NCI-H1436 (cell line): ENCODE results near the gene EPSTI1.
"Not testable (repeated sequence)": the region's sequence is repeated elsewhere in the genome, so short reads cannot be mapped to it uniquely, and the experiment has no call there.

Source experiments
- DNase-seq: peaks from one replicate; lab custom pipeline; 2025; lab: John Stamatoyannopoulos, UW

EPSTI1 gene

DNA sequence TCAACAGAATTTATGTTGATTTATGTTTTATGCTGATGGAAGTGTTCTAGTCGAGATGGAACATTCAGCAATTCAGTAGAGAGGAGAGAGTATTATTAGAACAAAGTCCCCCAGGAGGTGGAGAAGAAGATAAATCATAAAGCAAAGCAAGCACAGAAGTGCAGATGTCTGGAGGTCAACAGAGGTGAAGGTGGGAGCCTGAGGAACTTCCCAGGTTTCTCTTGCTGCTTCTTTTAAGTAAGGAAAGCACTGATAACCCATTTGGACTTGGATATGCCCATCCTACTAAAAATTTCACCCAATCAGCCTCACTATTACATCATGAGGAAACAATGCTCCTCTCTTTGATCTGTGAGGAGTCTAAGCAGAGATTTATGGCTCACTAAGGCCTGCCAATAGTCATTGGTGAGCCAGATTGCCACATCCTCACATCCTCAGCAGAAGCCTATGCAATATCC lies 98.8 kb downstream of the EPSTI1 start:
- DNase-seq = no peak

DNA sequence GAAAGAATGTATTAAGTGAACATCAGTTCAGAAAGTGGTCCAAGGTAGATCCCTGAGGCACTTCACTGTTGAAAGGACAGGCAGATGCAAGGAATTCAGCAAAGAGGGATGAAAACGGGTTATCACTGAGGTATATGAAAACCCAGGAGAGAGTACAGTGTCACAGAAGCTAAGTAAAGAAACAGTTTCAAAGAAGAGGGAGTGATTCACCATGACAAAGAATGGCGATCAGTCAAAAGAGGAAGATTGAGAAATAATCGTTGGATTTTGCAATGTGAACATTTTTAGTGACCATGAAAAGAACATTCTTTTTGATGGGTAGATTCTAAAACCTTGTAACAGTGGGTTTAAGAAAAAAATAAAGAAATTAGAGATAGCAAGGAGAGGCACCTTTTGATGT lies 99.3 kb downstream of the EPSTI1 start:
- DNase-seq = no peak

DNA sequence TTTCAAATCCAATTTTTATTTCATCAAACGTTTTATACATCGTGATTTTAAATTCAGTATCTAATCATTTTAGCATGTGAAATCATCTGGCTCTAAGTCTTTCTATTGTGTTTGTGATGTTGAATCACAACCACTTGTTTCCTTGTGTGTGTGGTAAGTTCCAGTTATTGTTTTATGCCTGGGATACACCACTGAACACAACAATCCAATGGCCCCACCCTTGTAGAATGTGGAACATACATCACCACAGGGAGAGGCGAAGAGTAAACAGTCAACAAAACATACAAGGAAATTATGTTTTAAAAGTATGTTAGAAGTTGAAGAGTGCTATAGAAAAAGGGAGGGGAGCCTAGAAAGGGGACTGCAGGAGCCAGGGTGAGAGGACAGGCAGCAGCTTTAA lies 100.5 kb downstream of the EPSTI1 start:
- DNase-seq = no peak

DNA sequence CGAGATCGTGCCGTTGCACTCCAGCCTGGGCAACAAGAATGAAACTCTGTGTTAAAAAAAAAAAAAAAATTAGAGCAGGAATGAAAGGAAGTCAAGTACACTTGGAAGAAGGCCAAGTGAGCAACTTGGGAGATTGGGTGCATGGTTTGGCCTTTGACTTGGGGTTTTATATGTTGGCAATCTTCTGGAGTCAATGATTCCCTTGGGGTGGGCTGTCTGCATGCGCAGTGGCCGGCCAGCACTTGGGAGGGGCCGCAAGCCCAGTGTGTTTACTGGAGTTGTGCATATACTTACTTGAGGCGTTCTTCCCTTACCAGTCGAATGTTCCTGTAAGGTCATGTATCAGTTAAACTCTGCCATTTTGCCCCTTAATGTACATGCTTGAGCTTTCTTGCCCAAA lies 106.7 kb downstream of the EPSTI1 start:
- no peak for DNase-seq

DNA sequence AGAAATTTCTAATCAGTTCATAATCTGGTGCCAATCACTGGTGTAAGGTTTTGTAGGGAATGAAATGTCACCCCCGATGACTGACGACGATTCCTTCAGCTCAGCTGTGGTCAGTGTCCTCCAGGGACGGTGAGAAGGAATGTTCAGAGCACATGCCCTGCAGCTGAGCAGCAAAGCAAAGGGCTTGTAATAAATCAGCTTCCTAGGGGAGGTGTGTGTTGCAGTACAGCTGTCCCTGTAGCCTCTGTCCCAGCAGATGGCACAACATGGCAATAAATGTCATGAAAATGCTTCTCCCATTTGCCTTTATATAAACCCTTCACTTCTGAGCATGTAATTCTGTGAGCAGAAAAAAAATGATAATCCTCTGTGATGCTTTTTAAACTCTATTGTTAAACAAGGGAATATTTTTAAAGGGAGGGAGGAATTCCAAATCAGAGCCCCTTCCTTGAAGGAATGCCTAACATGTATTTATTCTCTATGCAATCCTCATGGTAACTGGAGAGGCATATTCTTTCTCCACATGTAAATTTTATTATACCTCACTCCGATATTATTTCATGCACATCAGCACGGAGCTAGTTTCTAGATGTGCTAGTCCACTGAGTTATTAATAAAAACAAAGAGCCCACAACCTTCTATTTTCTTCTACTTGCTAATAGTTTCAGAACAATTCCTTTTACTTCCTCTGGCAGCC lies 108.1 kb downstream of the EPSTI1 start:
- no peak for DNase-seq

DNA sequence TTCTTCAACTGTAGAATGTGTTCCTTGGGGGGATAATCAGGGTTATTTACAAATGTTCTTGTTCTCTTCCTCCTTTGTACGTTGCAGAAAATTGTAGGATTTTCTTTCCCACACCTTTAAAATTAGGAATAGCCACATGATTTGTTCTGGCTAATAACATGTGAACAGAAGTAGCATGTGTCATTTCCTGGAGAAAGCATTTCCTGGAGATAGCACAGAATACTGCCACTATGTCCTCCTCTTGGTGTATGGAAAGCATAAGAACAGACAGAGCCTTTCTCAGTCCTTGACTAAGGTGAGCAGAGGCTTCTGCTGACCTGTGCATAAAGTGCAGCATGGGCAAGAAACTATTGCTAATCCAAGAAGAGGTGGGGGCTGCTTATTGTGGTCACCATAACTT lies 108.9 kb downstream of the EPSTI1 start:
- DNase-seq = no peak

DNA sequence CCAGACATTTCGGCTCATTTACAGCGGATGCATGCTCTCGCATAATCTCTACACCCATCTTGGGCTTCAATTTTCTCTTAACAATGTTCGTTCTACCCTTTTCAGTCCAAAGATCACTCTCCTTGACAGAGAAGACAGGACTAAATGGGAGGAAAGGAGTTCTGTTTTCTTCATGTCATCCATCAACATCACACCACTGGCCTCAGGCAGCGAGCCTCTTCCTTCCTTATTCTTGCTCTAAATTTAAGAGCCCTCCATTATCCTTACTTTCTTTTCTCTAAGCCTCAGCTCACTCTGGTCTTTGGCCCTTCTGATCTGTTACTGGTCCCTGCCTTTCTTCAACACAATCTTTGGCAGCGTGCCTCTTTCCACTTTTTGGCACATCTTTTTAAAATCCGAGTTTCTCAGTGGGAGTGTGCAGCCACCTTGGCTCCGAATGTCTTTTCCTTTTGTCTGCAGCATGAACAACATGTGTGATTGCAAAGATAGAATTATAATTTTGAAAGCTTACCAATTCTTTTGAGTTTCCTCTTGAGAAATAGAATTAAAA lies 111.9 kb downstream of the EPSTI1 start:
- no peak for DNase-seq

DNA sequence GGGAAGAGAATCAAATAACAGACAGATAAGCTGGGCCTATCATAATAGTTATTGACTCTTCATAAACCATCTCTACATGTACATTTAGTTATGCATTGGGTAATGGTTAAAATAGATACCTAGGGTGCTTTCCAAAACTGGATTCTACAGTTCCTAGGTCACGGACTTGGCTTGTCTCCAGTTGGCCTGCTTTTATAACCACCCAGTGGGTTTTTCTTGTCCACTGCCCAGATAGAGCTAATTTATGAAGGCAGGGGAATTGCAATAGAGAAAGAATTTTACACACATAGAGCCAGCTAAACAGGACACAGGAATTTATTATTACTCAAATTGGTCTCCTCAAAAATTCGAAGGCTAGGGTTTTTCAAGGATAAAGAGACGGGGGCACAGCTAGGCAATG lies 113.3 kb downstream of the EPSTI1 start:
- no peak for DNase-seq

DNA sequence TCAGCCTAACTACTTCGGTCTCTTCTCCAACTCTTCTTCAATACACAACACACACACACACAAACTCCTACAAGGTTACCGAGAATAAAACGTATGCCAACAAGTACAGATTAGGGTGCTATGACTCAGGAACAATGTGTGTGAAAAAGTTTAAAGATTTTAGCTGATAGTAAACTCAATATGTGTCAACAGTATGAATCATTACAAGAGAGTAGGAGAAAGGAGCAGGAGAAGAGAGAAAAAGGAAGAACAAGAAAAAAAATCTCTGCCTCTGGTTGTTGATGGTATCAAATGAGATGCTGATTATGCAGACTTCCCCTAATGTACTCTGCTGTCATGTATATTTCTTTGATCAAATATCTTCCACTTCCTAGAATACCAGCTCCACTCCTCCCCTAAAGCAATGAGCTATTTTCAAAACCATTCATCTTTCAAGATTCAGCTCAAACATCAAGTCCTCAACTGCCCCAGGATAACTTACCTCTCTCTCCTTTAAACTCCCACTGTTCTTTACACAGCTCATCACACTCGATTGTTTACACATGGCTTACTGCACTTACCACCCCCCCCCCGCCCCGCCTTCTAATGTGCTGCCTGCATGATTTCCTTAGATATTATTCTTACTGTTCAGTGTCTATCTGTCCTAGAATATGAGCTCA lies 115.0 kb downstream of the EPSTI1 start:
- no peak for DNase-seq

DNA sequence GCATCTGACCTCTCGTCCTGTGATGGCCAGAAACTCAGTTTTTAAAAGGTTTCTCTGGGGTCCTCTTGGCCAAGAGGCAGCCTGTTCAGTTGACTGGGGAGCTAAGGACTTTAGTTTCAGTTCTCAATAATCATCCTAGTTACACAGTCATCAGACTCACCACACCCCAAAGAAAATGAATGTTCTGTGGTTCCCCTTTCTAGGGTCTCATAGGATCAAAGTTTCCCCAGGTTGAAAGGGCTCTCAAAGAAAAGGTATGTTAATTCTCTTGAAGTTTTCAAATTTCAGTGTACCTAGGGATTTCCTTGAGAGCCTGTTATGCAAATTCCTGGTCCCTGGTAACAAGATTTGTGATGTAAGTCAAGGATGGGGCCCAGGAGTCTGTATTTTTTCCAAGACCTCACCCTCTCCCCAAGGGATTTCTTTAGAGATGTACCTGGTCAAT lies 115.7 kb downstream of the EPSTI1 start:
- no peak for DNase-seq

DNA sequence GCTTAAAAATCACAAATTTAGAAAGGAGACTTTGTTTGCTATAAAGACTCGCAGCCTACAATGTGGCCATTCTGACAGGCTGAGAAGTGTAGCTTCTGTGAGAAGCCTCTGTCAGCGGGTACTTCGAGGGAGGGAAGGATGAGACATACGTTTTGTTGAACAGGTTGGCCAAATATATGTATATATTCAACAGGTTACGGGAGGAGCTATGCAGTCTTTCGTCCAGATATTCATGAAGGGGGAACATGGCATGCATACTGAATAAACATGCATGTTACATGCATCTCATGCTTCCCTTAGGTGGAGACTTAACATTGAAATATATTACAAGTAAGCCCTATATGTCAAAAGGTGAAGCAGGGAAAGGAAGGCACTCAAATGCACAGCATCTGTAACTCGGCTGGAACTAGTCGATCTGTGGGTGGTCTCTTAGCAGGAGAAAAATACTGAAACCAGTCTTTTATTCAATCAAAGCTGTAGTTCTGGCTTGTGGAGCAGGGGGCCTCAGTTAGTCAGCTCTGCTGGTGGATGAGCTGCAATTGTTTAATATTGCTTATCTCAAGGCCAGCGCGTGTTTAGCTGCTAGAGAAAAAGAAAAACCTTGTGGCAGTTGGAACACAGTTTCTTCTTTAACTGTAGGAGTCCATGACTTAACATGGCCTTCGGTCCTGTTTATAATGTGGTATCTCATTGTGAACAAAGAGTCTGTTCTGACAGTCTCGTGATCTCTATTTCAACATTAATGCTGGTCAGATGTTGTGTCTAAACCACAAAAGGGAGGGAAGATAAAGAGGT lies 116.4 kb downstream of the EPSTI1 start:
- no peak for DNase-seq

DNA sequence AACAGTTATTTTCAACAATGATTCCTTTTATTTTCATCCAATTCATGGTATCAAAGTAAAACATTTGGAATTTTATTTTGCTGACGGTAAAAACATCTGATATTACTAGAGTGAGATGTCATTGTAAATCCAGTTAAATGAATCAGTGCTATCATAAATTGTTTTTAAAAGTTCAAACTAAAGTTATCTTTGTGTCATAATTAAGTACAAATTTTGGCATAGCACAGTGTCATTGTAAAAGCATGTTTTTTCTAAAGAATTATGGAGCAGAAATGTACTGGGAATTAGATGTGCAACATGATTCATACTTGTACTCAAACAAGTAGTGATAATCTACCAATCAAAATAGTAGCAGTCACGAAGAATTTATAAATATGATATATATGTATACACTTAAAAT lies 117.8 kb downstream of the EPSTI1 start:
- DNase-seq = no peak

DNA sequence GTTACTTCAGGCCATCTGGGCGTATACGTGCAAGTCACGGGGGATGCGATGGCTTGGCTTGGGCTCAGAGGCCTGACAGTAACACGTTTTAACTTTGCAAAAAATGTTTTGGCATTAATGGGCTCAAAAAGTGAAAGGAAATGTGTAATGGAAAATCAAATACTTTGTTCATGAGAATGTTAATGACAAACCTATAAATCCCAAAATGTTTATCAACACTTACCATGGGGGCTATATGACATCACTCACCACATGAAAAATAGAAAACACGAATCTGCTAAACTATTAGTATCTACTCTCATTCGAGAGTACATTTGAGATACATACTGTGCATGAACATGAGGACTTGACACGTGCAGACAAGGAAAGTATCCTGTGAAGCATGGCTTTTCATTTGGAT lies 119.0 kb downstream of the EPSTI1 start:
- no peak for DNase-seq

DNA sequence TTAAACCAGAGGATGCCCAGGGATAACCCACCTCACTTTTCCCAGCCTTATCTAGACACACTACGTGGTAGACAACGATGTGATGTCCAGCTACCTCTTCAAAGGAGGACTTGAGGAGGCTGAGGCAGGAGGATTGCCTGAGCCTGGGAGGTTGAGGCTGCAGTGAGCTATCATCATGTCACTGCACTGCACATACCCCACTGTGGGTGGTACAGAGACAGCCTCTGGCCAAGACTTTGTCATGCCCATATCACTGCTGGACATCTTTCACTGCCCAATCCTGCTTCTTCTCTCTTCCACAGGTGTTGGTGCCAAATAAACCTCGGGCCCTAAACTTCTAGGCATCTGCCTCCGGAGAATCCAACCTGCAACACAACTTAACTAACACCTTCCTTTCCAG lies 124.8 kb downstream of the EPSTI1 start:
- no peak for DNase-seq

DNA sequence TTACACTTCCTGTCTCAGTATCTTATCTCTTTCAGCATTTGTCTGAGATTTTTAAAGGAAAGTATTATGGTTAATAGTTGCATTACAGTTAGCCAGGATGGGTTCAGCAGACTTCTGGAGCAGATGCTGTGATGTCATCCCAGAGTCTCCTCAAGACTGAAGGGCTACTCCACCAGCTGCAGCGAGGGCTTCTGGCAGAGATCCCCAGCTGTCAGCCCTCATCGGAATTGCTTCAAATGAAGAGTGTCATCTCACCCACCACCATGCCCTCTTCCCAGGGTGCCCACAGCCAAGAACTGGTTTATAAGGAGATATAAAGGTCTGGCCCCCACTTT lies 126.3 kb downstream of the EPSTI1 start:
- DNase-seq = no peak

DNA sequence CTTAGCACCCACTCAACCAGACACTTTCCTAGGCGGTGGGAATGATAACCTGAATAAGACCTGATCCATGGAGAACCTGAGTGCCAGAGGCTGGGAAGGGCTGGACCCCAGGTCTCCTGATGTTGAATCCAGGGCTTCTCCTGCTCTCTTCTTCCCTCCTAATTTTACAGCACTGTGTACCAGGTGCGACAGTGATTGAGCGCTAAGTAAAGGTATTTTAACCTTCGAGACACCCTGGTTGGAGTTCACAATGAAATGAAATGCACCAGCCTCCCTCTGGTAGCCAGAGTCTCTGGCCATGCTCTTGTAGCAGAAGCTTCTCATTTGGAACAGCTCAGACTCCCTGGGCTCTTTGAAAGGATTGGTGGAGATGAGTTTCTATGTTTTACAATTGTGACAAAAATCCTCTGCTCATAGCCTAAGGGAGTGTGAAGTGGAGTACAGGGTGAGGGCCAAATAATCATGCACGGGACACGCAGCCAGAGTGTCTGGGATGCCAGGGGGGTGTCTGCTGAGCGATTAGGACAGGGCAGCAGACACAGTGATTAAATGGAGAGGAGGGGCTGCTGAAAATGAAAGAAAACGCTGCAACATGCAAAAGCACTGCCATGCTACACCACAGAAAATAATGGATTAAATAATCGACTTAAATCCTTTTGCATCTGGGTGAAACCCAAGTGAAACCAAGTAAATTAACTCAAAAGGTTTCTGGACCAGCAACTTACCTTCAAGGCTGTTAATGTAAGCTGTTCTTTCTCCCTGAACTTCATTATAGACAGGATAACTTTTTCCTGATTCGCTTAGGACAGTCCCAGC lies 126.9 kb downstream of the EPSTI1 start:
- DNase-seq = no peak

DNA sequence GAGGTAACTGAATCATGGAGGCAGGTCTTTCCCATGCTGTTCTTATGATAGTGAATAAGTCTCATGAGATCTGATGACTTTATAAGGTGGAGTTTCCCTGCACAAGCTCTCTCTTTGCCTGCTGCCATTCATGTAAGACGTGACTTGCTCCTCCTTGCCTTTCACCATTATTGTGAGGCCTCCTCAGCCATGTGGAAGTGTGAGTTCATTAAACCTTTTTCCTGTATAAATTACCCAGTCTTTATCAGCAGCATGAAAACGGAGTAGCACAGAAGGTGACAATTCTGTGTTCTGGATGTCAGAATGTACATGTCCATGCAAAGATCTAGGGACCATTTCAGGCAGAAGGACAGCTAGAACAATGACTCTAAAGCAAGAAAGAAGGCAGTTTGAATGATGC lies 129.7 kb downstream of the EPSTI1 start:
- not testable (repeated sequence) for DNase-seq

DNA sequence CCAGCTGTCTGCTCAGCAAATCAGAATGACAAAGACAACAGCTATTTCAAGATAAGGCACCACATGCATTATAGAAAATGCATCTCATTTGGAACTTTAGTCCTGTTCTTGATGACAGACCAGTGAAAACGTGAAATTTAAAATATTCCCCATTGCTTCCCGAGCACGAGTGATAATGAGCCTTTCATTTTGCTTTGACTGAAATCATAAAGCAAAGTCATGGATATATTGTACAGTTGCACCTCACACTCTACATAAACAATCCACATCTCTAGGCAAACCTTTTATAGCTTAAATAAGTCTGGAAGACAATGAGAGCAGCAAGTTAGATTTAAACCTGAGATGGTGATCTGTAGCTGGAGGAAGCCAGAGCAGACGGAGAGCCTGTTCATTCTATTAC lies 131.6 kb downstream of the EPSTI1 start:
- DNase-seq = no peak

DNA sequence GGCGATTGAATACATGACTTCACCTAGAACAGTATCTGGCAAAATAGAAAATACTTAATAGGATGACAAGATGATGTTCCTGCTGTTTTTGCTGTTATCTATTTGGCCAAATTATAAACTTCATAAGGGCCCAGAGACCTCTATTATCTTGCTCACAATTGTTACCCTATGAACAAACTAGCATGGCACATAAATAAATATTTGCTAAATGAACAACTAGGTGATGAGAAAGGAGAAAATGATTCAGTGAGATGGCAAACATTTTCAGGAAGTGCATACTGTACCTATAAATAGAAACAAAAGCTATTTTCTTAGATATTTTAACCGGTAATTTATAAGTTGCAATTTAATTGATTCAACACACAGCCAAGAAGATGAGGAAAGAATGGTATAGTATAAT lies 132.3 kb downstream of the EPSTI1 start:
- no peak for DNase-seq

DNA sequence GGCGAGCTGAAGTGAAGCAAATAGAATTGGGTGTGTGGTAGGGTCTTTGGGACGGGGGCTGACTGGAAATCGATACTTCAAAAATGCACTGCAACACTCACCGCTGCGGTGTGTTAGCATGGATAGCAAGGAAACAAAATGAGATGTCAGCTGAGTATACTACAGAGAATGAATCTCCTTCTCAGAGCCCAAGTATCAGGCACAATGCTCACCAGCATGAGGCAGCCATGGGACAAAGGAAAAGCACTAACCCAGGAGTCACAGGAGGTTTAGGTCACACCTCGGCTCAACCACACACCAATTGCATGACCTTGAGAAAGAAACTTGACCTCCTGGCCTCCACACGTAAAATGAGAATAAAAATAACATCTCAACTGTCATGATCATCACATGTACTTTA lies 136.6 kb downstream of the EPSTI1 start:
- no peak for DNase-seq

DNA sequence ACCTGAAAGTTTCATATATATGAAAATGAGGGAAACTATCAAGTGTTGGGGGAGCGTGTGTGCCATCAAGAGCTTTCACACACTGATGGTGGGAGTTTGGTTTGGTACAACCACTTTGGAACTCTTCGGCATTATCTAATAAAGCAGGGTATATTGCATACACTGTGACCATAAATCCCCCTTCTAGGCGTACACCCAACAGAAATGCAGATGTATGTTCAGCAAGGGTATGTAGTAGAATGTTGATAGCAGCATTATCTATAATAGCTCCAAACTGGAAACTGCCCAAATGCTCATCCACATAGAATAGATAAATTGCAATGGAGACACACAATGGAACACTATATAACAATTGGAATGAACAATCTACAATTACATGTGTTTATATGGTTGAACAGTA lies 139.9 kb downstream of the EPSTI1 start:
- DNase-seq = no peak

DNA sequence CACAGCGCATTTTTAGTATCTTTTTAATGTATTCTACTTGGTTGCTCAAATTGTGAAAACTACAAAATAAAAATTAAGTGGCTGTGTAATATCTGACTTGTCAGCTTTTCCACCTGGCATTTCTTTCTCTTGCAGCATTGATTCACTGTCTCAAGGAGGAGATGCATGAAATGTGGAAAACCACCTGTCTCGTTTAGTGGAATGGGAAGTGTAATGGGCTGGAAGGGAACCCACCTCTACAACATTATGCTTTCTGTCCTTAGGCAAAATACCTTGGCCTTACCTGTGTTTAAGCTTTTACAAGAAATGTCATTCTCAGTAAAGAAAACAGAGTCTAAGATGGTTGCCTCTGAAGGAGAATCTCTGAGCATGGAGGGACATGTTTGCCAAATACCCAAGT lies 142.8 kb downstream of the EPSTI1 start:
- DNase-seq = no peak
